WI38 (cell line): Measurements from ENCODE around the gene CNTROB.
A peak's percentile ranks its signal among the peaks of the same experiment; 100 is the strongest.

Experiments used
- H3K4me3 ChIP-seq: 2 replicates; pipeline ENCODE4 v1.5.1; 2011; ENCODE audit warnings: low read depth, mild to moderate bottlenecking, control low read depth, low read length
- TF ChIP-seq, protein P1 (sequence below): IDR thresholded peaks from 2 replicates; pipeline ENCODE4 v1.5.1; 2012; ENCODE audit warnings: low read depth, mild to moderate bottlenecking, control low read depth, low read length

Gene CNTROB

DNA sequence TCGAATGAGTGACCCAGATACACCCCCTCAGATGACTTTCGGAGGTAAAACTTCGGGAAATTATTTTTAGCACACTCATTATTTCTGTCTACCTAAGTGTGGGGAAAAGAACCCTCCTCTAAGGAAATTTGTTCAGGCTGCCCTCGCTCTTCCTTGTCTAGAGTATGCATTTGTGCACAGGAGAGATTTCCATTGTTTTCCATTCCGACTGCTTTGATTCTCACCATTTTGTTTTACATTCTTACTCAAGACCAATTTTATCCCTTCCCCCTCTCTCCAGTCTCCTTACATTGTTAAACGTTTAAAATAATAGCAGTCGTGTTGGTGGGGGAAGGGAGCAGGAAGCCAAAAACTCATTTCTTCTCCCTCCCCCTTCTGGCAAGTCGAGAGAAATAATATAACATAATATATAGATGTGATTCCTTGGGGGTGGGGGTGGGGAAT lies 44.9 kb upstream of the CNTROB start:
- TF ChIP-seq, protein P1, sequence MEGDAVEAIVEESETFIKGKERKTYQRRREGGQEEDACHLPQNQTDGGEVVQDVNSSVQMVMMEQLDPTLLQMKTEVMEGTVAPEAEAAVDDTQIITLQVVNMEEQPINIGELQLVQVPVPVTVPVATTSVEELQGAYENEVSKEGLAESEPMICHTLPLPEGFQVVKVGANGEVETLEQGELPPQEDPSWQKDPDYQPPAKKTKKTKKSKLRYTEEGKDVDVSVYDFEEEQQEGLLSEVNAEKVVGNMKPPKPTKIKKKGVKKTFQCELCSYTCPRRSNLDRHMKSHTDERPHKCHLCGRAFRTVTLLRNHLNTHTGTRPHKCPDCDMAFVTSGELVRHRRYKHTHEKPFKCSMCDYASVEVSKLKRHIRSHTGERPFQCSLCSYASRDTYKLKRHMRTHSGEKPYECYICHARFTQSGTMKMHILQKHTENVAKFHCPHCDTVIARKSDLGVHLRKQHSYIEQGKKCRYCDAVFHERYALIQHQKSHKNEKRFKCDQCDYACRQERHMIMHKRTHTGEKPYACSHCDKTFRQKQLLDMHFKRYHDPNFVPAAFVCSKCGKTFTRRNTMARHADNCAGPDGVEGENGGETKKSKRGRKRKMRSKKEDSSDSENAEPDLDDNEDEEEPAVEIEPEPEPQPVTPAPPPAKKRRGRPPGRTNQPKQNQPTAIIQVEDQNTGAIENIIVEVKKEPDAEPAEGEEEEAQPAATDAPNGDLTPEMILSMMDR = no peak

DNA sequence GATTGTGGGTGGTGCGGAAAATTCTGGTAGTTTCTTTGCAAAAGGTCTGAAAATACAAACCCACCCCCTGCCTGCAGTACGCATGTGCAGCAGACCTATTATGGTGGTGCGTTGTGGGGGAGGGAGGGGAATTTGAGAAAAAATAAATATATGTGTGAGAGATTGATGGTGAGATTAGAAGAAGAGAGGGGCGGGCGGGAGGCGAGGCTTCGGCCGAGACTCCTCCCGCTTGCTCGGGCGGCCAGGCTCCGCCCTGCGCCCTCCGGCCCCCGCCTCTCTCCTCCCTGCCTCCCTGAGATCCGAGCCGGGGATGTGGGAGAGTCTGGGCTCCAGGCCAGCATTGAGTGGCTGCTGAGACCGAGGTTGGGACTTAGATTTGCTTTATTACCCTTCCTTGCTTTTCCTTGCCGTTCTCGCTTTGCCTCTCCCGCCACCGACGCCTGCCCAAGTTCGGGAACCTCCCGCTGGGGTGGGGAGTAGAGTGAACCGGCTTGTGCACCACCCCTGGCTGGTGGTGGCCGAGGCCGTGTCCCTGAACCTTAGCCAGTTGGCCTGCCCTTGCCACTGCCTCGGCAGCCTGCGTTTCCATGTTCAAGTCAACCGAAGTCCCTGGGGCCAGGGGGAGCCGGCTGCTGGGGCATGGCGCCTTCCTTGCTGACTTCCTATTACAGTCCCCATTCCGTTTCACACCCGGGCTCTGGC lies 44.4 kb upstream of the CNTROB start:
- H3K4me3 ChIP-seq = peak overlapping the region; percentile 80
- TF ChIP-seq, protein P1 = no peak

More for the DNA sequence above, 44.9 kb upstream of the CNTROB start:
- peak overlapping the region; percentile 80 for H3K4me3 ChIP-seq

DNA sequence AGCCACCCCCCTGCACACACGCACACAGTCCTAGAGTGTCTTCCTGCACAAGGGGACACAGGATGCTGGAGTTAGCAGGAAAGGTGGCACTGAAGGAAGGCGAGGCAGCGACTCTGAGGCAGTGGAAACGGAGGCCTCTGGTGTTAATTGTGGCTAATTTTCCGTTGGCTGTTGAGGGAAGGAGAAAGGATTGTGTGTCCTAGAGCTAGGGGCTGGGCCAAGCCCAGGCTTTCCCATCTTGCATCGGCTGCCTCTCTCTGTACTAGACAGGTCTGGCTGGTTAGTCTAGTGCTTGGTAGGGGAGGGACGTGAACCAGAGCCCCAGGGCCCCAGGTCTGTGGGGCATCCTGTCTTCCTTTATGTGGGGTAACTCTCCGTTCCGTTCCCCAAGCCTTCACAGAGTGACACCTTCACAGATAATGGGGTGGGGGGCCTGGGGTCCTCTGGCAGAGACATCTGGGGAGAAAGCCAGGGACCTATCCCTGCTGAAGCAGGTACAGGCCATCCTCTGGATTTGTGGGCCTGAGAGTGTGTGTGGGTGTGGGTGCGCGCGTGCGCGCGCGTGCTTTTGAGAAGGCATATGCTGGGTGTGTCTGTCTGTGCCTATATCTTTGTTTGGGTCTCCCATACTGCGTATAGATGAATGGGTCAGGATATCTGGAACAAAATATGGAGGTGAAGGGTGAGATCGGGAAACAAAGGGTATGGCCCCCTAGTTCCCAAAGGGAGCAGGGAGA lies 43.7 kb upstream of the CNTROB start, which contains the start of gene CHD3:
Gene CHD3, plus strand, starts transcription at position 606 of the 737 bp plus-strand sequence. CDS start 212 bp downstream, outside the sequence.
- peak within 1 kb of the TSS; percentile 62 for H3K4me3 ChIP-seq
- TF ChIP-seq, protein P1 = no peak

DNA sequence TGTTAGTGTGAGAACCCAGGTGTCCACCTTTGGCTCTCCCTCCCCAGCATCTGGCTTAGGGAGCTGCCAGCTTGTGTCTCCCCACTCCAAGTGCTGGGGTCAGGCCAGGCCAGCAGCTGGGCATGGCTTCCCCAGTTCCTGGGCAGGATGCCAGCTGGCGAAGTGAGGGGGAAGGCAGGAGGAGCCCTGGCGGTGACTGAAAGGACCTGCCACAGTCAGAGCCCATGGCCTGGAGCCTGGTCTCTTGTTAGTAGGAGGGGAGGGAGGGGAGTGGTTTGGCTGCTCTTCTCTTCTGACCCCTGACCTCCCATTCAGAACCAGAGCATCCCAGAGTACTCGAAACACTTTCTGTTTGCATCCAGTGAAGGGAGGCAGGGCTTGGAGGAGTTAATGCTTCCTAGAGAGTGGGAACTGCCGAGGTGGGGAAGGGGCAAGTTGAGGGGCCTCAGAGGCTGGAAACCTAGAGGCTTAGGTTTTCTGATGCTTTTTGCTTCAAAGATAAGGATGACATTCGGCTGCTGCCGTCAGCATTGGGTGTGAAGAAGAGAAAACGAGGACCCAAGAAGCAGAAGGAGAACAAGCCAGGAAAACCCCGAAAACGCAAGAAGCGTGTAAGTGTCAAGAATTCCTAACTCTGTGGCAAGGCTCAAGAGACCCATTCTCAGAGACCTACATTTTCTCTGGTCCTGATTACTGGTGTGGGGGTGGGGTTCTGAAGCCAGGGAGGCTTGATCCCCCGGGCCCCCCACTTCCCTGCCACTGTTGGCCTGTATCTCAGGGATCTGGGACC lies 42.6 kb upstream of the CNTROB start:
- TF ChIP-seq, protein P1 = peak; percentile 40; the same call in 1 of the 2 replicates
- no peak overlapping the region for H3K4me3 ChIP-seq

DNA sequence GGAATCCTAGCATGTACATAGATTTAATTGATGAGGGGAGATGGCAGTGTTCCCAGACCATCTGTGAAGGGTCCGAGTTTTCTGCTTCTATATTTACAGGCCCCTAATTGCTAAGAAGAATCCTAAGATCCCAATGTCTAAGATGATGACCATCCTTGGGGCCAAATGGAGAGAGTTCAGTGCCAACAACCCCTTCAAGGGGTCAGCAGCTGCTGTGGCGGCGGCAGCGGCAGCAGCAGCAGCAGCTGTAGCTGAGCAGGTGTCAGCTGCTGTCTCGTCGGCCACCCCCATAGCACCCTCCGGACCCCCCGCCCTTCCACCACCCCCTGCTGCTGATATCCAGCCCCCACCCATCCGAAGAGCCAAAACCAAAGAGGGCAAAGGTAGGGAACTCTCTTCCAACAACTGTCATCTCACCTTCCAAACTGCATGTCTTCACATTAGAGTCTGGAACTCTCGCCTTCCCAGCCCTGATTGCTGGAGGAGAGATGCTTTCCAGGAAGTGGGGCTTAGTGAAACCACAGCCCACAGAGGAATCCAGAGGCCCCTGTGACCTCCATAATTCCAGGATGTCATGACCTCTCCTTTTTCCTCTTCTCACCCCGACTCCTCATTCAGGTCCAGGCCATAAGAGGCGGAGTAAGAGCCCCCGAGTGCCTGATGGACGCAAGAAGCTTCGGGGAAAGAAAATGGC lies 38.7 kb upstream of the CNTROB start:
- no peak overlapping the region for H3K4me3 ChIP-seq
- TF ChIP-seq, protein P1 = no peak

DNA sequence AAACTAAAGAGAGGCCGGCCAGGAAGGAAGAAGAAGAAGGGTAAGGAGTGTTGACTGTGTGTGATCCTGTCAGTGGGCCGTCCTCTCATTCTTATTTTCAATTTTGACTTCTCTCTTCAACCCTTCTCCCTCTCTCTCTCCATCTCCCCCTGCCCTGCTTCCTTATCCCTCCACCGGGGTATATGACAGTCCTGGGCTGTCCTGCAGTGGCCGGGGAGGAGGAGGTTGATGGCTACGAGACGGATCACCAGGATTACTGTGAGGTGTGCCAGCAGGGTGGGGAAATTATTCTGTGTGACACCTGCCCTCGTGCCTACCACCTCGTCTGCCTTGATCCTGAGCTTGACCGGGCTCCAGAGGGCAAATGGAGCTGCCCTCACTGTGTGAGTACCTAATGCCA lies 37.8 kb upstream of the CNTROB start:
- TF ChIP-seq, protein P1 = no peak
- no peak overlapping the region for H3K4me3 ChIP-seq
